HG03135 (cell line): Measurements from ENCODE around the gene C1orf159.
"Not testable (repeated sequence)": the region's sequence is repeated elsewhere in the genome, so short reads cannot be mapped to it uniquely, and the experiment has no call there.

Experiments used
- ATAC-seq: cut with Tn5 transposase; IDR thresholded peaks from one replicate; pipeline ENCODE4 v1.9.1; 2021; ENCODE audit warnings: mild to moderate bottlenecking, moderate library complexity; ENCODE audit not compliant: unreplicated experiment

The C1orf159 gene

GRCh38 chr1:1083416-1084371 lies 32.2 kb downstream of the C1orf159 start:
- ATAC-seq, result no peak

- ATAC-seq, result no peak
Measured at GRCh38 chr1:1082776-1083415, 33.0 kb downstream of the C1orf159 start.

- ATAC-seq, result no peak
Measured at GRCh38 chr1:1082239-1082775, 33.6 kb downstream of the C1orf159 start.

GRCh38 chr1:1081311-1082238 lies 34.3 kb downstream of the C1orf159 start:
- no peak for ATAC-seq

- no peak for ATAC-seq
Measured at GRCh38 chr1:1080951-1081310, 35.0 kb downstream of the C1orf159 start.

- peak; percentile 6 for ATAC-seq
Measured at GRCh38 chr1:1080122-1080757, 35.6 kb downstream of the C1orf159 start.

GRCh38 chr1:1079408-1080121 lies 36.3 kb downstream of the C1orf159 start:
- peak; percentile 47 for ATAC-seq

GRCh38 chr1:1077396-1077795 lies 38.5 kb downstream of the C1orf159 start:
- ATAC-seq, result not testable (repeated sequence)

- ATAC-seq, result no peak
Measured at GRCh38 chr1:1075148-1075935, 40.5 kb downstream of the C1orf159 start.

- no peak for ATAC-seq
Measured at GRCh38 chr1:1074631-1075147, 41.2 kb downstream of the C1orf159 start.

GRCh38 chr1:1073743-1074587 lies 41.9 kb downstream of the C1orf159 start, which contains the start of gene RNF223:
Gene RNF223 (minus strand): TSS chr1:1074306. CDS start chr1:1072566, 1,740 bp downstream.
- no peak for ATAC-seq

- ATAC-seq, result no peak
Measured at GRCh38 chr1:1072849-1073742, 42.8 kb downstream of the C1orf159 start.

GRCh38 chr1:1072299-1072848 lies 43.5 kb downstream of the C1orf159 start:
- no peak for ATAC-seq

- no peak for ATAC-seq
Measured at GRCh38 chr1:1071486-1072298, 44.2 kb downstream of the C1orf159 start.
